Measurements from ENCODE around the gene TRAPPC10. TPM values are rescaled to one million over a fixed set of nuclear protein-coding genes. Genes with fewer than 3 reads are reported as not detected.

TRAPPC10 gene
- total RNA-seq, 1 donor from 2014 or later: 30.9 TPM

DNA sequence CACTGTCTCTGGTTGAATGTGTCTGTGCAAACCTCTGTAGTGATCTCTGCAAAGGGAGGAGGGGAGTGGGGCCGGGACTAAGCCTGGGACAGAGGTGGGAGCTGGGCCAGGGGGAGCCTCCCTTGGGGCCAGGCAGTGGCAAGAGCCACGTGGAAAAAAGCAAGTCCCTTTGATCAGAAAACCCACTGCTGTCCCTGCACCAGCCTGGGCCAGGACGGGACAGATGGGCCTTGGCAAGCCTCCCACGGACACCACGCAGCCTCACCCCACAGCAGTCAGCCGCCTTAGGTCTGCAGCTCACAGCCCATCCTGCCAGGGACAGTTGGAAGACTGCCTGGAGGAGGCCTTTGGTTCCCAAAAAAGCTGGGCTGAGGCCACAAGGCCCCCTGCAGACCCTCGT is 11.7 kb upstream of the TRAPPC10 start:
- no peaks in the 10 kb centered on the region for H3K27me3 ChIP-seq (ENCODE audit: control insufficient read depth, insufficient read depth, low read length)
- TF ChIP-seq, protein P1, sequence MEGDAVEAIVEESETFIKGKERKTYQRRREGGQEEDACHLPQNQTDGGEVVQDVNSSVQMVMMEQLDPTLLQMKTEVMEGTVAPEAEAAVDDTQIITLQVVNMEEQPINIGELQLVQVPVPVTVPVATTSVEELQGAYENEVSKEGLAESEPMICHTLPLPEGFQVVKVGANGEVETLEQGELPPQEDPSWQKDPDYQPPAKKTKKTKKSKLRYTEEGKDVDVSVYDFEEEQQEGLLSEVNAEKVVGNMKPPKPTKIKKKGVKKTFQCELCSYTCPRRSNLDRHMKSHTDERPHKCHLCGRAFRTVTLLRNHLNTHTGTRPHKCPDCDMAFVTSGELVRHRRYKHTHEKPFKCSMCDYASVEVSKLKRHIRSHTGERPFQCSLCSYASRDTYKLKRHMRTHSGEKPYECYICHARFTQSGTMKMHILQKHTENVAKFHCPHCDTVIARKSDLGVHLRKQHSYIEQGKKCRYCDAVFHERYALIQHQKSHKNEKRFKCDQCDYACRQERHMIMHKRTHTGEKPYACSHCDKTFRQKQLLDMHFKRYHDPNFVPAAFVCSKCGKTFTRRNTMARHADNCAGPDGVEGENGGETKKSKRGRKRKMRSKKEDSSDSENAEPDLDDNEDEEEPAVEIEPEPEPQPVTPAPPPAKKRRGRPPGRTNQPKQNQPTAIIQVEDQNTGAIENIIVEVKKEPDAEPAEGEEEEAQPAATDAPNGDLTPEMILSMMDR (IDR thresholded peaks at IDR 0.05; ENCODE audit: insufficient read depth, low read length, poor library complexity, severe bottlenecking): no peak
- no peaks in the 10 kb centered on the region for H3K36me3 ChIP-seq (ENCODE audit: control insufficient read depth, insufficient read depth, low read length)
- no peak overlapping the region for H3K4me3 ChIP-seq (ENCODE audit: low read depth, low read length)
- no peak for DNase-seq (ENCODE audit: low read depth)

DNA sequence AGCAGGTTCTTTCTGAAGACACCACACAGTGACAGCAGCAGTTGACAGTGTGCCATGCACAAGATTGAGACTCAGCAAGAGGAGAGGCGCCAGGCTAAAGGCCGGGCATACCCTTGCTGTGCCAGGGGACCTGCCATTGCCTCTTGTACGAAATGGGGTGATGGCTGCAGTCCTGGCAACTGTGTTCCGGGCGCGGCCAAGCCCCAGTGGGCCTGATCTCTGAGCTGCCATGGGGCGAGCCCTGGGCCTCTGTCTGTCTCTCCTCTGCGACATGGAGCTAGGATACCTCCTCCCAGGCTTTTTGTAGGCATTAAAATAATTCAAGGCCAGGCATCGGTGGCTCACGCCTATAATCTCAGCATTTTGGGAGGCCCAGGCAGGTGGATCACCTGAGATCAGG is 9.6 kb upstream of the TRAPPC10 start:
- TF ChIP-seq, protein P1 (IDR thresholded peaks at IDR 0.05; ENCODE audit: insufficient read depth, low read length, poor library complexity, severe bottlenecking): no peak
- no peaks in the 10 kb centered on the region for H3K36me3 ChIP-seq (ENCODE audit: control insufficient read depth, insufficient read depth, low read length)
- no peak overlapping the region for H3K4me3 ChIP-seq (ENCODE audit: low read depth, low read length)
- DNase-seq (ENCODE audit: low read depth): no peak
- no peaks in the 10 kb centered on the region for H3K27me3 ChIP-seq (ENCODE audit: control insufficient read depth, insufficient read depth, low read length)

DNA sequence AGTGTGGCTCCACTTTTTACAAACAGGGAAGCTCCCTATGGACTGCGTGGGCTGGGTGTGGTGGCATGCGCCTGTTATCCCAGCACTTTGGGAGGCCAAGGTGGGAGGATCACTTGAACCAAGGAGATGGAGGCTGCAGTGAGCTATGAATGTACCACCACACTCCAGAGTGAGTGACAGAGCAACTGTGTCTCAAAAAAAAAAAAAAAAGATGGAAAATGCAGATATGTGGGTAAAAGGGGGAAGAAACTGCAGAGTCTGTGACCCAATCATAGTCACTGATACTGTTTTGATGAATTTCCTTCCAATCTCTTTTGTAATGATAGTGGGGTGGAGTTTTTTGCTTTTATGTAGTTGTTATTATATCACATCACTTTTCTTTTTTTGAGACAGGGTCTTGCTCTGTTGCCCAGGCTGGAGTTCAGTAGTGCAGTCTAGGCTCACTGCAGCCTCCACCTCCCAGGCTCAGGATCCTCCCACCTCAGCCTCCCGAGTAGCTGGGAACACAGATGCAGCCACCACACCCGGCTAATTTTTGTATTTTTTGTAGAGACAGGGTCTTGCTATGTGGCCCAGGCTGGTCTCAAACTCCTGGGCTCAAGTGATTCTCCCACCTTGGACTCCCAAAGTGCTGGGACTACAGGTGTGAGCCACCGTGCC is 8.7 kb upstream of the TRAPPC10 start:
- H3K4me3 ChIP-seq (ENCODE audit: low read depth, low read length): no peak overlapping the region
- no peaks in the 10 kb centered on the region for H3K36me3 ChIP-seq (ENCODE audit: control insufficient read depth, insufficient read depth, low read length)
- no peak for DNase-seq (ENCODE audit: low read depth)
- H3K27me3 ChIP-seq (ENCODE audit: control insufficient read depth, insufficient read depth, low read length): no peaks in the 10 kb centered on the region
- TF ChIP-seq, protein P1 (IDR thresholded peaks at IDR 0.05; ENCODE audit: insufficient read depth, low read length, poor library complexity, severe bottlenecking): no peak

DNA sequence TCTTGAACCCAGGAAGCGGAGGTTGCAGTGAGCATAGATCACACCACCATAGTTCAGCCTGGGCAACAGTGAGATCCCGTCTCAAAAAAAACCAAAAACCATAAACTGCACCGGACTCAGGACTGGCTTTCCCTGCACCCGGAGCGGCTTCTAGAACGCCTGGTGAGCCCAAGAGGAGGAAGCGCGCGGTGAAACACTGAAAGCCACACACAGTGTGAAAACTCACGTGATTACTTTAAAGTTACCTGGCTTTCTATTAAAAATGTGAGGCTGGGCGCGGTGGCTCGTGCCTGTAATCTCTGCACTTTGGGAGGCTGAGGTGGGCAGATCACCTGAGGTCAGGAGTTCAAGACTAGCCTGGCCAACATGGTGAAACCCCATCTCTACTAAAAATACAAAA is 7.0 kb upstream of the TRAPPC10 start:
- Histone ChIP-seq H3K36me3 (ENCODE audit: control insufficient read depth, insufficient read depth, low read length) (no peaks in the 10 kb centered on the region), H3K4me3 (ENCODE audit: low read depth, low read length) (no peak overlapping the region), H3K27me3 (ENCODE audit: control insufficient read depth, insufficient read depth, low read length) (no peaks in the 10 kb centered on the region)
- DNase-seq (ENCODE audit: low read depth): no peak
- TF ChIP-seq, protein P1 (IDR thresholded peaks at IDR 0.05; ENCODE audit: insufficient read depth, low read length, poor library complexity, severe bottlenecking): no peak

DNA sequence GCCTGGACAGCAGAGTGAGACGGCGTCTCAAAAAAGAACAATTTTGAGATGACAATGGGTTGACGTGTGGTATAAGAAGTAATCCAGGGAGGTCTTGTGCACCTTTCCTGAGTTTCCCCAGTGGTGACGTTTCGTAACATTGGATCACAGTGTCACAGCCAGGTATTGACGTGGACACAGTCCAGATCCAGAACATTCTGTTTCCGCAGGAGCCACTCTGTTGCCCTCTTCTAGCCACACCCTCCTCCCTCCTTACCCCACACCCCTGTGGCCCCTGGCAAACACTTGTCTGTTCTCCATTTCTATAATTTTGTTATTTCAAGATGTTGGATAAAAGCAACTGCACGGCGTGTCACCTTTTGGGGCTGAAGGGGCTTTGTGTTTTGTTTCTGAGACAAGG is 6.5 kb upstream of the TRAPPC10 start:
- TF ChIP-seq, protein P1 (IDR thresholded peaks at IDR 0.05; ENCODE audit: insufficient read depth, low read length, poor library complexity, severe bottlenecking): no peak
- H3K36me3 ChIP-seq (ENCODE audit: control insufficient read depth, insufficient read depth, low read length): no peaks in the 10 kb centered on the region
- no peak for DNase-seq (ENCODE audit: low read depth)
- H3K4me3 ChIP-seq (ENCODE audit: low read depth, low read length): no peak overlapping the region
- H3K27me3 ChIP-seq (ENCODE audit: control insufficient read depth, insufficient read depth, low read length): no peaks in the 10 kb centered on the region

DNA sequence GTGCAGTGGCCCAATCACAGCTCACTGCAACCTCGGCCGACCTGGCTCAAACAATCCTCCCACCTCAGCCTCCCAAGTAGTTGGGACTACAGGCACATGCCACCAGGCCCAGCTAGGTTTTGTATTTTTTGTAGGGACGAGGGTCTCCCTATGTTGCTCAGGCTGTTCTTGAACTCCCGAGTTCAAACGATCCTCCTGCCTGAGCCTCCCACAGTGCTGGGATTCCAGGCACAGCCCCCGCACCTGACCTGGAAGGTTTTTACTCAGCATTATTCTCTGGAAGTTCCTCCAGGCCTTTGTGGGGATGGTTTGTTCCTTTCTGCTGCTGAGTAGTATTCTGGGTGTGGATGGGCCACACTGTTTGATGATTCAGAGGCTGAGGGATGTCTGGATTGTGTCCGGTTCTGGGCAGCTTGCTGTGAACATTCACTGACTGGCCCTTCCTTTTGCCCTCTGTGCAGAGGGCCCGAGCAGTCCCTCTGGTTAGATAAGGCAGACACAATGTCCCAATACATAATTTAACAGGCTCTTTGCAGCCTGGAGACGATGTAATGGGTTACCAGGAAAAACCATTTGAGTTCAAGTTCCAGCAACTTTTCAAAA is 6.0 kb upstream of the TRAPPC10 start:
- DNase-seq (ENCODE audit: low read depth): peak; percentile 81
- Histone ChIP-seq H3K27me3 (ENCODE audit: control insufficient read depth, insufficient read depth, low read length) (no peaks in the 10 kb centered on the region), H3K36me3 (ENCODE audit: control insufficient read depth, insufficient read depth, low read length) (no peaks in the 10 kb centered on the region), H3K4me3 (ENCODE audit: low read depth, low read length) (no peak overlapping the region)
- TF ChIP-seq, protein P1 (IDR thresholded peaks at IDR 0.05; ENCODE audit: insufficient read depth, low read length, poor library complexity, severe bottlenecking): no peak
